Measurements from ENCODE around the gene DSP.

The DSP gene, protein sequence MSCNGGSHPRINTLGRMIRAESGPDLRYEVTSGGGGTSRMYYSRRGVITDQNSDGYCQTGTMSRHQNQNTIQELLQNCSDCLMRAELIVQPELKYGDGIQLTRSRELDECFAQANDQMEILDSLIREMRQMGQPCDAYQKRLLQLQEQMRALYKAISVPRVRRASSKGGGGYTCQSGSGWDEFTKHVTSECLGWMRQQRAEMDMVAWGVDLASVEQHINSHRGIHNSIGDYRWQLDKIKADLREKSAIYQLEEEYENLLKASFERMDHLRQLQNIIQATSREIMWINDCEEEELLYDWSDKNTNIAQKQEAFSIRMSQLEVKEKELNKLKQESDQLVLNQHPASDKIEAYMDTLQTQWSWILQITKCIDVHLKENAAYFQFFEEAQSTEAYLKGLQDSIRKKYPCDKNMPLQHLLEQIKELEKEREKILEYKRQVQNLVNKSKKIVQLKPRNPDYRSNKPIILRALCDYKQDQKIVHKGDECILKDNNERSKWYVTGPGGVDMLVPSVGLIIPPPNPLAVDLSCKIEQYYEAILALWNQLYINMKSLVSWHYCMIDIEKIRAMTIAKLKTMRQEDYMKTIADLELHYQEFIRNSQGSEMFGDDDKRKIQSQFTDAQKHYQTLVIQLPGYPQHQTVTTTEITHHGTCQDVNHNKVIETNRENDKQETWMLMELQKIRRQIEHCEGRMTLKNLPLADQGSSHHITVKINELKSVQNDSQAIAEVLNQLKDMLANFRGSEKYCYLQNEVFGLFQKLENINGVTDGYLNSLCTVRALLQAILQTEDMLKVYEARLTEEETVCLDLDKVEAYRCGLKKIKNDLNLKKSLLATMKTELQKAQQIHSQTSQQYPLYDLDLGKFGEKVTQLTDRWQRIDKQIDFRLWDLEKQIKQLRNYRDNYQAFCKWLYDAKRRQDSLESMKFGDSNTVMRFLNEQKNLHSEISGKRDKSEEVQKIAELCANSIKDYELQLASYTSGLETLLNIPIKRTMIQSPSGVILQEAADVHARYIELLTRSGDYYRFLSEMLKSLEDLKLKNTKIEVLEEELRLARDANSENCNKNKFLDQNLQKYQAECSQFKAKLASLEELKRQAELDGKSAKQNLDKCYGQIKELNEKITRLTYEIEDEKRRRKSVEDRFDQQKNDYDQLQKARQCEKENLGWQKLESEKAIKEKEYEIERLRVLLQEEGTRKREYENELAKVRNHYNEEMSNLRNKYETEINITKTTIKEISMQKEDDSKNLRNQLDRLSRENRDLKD (N-terminal part only)

GRCh38 chr6:7541175-7542064, at the start of gene DSP:
DSP (plus strand) TSS chr6:7541671; CDS start chr6:7541916, 245 bp downstream.
- peak; percentile 74 for DNase-seq

DNA sequence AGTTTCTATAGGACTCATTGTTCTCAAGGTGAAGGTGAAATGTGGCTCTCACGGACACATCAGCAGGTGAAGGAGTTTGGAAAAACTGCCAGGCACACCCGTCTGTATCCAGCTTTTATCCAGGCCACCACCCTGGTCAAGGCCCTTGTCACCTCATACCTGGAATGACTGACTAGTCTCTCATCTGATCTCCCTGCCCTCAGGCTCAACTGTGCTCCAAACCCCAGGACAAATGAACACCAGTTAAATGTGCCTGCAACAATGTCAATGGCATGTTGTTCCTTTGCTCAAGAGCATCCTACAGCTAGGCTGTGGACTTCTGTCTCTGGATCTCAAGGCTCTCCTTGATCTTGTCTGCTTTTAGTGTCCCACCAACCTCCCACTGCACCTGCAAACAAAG, 47.6 kb upstream of the DSP start:
- DNase-seq: no peak

- DNase-seq: no peak
These were observed 46.8 kb upstream of the DSP start for GRCh38 chr6:7494638-7495037.

DNA sequence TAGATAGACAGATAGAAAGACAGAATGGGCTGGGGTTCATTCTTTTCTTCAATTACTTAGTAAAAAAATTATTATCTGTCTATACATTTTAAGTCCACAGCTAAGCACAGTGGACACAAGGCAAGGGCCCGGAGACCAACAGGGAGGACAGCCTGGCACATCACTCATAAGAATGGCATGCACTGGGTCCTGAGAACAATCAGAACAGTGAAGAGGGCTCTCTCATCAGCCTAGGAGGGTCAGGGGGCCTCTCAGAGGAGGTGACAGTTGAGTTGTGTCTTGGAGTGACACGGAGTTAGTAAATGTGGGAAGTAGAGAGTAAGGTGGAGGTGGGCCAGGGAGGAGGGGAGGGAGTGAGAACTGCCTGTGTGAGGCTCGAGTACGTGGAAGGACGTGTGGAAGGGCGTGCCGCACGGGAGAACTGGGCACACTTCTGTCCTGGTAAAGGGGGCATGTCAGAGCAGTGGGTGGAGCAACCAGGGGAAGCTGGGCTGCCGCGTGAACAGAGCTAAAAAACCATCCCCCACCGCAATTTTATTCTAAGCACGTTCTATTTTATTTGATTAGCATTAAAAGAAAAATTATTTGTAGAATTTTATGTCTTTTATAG, 45.1 kb upstream of the DSP start:
- no peak for DNase-seq

DNA sequence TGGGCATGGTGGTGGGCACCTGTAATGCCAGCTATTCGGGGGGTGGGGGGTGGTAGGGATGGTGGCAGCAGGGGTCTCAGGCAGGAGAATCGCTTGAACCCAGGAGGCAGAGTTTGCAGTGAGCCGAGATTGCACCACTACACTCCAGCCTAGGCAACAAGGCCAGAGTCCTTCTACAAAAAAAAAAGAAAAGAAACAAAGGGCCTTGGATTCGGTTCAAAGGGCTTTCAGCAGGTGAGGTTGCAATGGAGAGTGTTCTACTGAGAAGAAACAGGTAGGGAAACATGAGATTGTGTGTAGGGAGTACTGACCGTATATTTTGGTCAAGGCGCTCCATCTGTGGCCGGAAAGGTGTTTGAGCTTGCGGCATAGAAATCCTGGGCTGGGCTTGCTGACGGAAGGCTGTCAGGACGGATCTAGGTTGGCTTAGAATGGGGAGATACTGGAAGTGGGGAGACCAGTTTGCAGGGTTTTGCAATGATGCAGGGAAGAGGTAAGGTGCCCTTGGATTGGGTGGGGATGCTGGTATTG, 40.7 kb upstream of the DSP start:
- no peak for DNase-seq

GRCh38 chr6:7502743-7503142, 38.7 kb upstream of the DSP start:
- DNase-seq: no peak

DNA sequence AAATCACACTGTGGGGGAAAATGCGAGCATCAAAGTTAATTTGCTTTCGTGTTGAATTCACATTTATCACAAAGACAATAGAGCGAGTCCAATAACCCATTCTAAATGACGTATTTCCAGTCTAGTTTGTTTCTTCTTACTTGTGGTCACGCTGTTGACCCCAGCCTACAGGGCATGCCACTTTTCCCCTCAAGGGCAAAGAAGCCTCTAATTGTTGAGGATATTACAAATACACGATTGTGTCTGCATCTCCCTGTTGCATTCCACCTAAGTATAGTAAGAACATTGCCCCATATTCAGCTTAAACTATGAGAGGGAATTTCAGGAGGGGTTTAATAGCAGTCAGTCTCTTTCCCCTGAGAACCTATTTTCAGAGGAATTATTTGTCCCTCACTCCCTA, 37.4 kb upstream of the DSP start:
- DNase-seq: no peak

GRCh38 chr6:7505189-7505699, 36.2 kb upstream of the DSP start:
- peak; percentile 42 for DNase-seq

- no peak for DNase-seq
These were observed 33.9 kb upstream of the DSP start for GRCh38 chr6:7507600-7507999.

GRCh38 chr6:7512320-7512719, 29.2 kb upstream of the DSP start:
- DNase-seq: no peak

- no peak for DNase-seq
These were observed 27.9 kb upstream of the DSP start for GRCh38 chr6:7513529-7513928.

DNA sequence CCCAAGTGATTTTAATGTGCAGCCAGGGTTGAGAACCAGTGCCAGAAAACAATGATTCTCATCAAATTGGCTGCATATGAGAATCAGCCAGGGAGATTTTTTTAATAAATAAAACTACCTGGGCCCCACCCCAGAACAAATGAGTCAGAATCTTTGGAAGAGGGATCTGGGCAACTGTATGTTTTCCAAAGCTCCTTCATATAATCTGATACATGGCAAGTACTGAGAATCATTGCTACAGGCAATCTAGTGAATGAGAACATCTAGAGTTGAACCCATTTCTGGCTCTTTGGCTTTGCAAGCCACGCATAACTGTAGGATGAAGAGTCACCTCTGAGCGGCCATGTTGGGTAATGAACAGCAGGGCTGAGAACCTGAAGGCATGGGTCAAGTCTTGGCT, 26.1 kb upstream of the DSP start:
- DNase-seq: no peak

DNA sequence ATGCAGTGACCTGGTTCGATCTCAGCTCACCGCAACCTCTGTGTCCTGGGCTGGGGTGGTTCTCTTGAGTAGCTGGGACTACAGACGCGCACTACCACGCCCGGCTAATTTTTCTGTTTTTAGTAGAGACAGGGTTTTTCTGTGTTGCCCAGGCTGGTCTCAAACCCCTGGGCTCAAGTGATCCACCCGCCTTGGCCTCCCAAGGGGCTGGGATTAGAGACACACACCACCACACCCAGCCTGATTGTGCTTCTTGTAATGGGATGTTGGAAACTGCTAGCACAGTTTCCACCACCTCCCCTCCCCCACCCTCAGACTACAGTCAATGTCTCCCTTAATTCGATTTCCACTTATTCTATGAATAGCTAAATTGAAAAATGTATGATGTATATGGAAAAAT, 22.6 kb upstream of the DSP start:
- DNase-seq: no peak

DNA sequence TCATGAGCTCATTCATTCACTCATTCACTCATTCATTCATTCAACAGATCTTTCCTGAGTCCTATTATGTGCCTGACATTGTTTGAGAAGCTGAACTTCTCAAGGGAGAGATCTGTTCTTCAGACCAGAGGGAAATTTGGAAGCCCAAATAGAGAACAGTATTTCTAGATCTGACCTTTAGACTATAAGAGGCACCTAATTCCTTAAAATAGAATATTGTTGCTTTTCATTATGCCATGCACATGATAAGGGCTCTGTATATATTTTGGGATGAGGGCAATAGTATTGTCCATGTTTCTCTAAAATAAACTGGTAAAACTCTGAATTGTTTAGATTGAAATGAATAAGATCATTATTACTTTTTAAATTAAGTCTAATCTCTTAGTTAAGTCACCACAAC, 18.6 kb upstream of the DSP start:
- DNase-seq: no peak

DNA sequence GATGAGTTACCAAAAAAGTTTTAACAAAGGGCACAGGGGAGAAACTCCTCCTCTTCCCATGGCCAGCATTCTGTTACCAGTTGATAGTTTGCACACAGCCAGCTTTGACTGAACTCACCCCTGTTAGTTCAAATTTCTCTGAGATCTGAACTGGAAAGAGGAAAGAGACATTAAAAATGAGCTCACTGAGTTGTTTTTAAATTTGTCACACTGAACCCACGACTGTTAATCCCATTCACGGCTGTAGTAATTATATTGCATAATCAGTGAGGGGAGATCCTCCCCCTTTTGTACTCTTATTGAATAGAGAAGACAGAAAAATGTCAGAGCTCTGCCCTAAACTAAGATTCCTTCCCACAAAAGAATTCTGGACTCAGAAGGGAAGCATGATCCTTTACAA, 17.5 kb upstream of the DSP start:
- DNase-seq: no peak

- DNase-seq: no peak
These were observed 14.7 kb upstream of the DSP start for GRCh38 chr6:7526755-7527154.

DNA sequence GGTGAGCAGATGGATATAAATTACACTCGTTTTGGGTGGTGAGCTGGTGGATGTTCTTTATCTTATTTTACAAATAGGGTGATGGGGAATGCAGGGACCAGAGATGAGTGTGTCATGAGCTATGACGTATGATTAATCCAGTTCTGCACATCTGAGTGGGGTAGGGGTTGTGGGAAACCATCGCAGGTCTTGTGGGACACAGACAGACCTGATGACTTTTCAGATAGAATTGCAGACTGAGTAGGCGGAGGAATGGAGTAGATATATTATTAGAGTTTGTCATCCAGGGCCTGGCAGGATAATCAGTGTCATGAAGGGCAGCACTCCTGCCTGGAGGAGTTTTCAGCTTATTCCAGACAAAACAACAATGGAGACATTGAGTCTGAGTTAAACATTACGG, 12.9 kb upstream of the DSP start:
- DNase-seq: no peak

DNA sequence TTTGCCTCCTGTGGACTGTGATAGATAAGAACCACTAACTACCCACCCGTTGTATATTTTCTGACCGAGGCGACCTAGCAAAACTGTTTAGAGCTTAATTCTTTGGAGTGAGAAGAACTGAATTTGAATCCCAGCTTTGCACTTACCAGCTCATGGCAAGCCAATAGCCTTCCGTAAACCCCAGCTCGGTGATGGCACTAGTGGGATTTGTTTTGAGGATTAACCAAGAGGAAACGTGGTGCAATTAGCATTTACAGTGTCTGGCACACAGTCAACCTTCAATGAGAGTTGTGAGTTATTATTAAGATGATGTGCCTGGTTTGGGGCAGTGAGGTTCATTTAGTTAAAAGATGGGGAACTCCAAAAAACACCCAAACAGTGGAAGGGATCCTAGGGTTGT, 12.3 kb upstream of the DSP start:
- DNase-seq: no peak

DNA sequence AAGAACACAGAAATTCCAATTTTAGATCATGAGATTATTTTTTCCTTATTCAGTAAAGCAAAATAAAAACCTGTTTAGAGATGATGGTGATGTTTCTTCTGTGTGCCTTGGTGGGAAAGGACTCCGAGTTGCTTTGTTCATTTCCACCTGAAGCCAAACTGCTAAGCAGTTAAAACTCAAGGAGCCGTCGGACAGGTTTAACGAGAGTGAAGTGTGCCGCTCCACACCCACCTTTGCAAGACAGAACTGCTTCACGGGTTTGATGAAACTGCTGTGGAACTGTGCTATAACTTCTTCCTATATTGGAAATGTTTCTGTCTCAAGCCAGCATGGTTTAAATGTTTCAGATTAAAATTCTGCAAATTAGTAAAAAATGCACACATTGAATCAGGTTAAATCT, 9.2 kb upstream of the DSP start:
- DNase-seq: no peak

GRCh38 chr6:7532821-7533220, 8.7 kb upstream of the DSP start:
- no peak for DNase-seq

DNA sequence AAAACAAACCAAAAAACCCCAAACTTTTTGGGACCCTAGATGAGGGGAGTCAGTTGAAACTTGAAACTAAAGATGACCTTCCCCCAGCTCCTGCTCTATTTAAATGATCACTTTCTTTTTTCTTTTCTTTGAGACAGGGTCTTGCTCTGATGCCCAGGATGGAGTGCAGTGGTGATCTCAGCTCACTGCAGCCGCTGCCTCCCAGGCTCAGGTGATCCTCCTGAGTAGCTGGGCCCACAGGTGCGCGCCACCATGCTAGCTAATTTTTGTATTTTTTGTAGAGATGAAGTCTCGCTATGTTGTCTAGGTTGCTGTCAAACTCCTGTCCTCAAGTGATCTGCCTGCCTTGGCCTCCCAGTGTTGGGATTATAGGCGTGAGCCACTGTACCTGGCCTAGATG, 7.3 kb upstream of the DSP start:
- DNase-seq: no peak

All from 8988T (cell line).